ENCODE results near the gene NEK1. TPM values are rescaled to one million over a fixed set of nuclear protein-coding genes. Genes with fewer than 3 reads are reported as not detected.
A peak's percentile ranks its signal among the peaks of the same experiment; 100 is the strongest.

The NEK1 gene
- total RNA-seq, 1 experiment from 2014 or later = 18.6 TPM

DNA sequence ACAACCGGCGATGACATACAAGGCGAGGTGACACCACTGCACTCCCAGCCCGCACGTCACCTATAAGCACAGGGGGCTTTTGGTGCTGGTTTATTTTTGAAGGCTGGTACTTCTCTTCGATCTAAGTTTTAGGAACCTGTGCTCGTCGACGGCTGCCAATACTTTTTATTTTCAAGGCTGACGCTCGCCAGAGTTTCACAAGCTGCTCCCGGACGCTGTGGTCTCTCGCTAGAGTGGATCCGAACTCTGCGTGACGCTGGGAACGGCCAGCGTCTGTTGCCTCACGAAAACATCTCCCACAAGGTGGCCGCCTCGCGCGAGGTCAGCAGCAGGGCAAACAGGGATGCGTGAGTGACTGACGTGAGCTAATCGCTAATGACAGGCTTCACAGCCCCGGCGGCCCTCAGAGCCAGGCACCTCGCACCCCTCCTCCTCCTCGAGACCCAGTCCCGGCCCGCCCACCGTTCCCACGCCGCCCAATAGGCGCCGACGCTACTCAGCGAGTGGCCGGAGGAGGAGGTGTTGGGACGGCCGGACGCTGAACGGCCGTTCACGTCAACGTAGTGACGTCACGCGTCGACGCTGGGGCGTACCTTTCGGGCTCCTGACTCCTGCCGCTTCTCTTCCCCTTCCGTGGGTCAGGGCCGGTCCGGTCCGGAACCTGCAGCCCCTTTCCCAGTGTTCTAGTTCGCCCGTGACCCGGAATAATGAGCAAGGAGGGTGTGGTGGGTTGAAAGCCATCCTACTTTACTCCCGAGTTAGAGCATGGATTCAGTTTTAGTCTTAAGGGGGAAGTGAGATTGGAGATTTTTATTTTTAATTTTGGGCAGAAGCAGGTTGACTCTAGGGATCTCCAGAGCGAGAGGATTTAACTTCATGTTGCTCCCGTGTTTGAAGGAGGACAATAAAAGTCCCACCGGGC is 7.8 kb upstream of the NEK1 start, which contains the start of gene CLCN3:
TSS of gene CLCN3 (plus strand) at position 621 of the 922 bp plus-strand sequence. CDS start 15,351 bp downstream, outside the sequence.
- Histone ChIP-seq H3K4me3 (peak within 1 kb of the TSS; percentile 72), H3K9me2 (ENCODE audit: insufficient read depth) (no peaks in the 10 kb centered on the region), H3K4me1 (replicated peaks; ENCODE audit: insufficient read depth) (peaks cover 18% of the 10 kb centered on the region), H3K27me3 (ENCODE audit: insufficient read depth, low read depth) (no peaks in the 10 kb centered on the region), H3K36me3 (ENCODE audit: low read depth) (no peaks in the 10 kb centered on the region), H3K4me2 (peak within 1 kb of the TSS; percentile 96), H4K20me1 (ENCODE audit: insufficient read depth) (no peaks in the 10 kb centered on the region), H3K9me3 (ENCODE audit: insufficient read depth, low read depth) (no peaks in the 10 kb centered on the region), H3K27ac (peak within 1 kb of the TSS; percentile 85), H3F3A (ENCODE audit: insufficient read depth, low read depth) (peaks cover 5% of the 10 kb centered on the region; the same call in 1 of the 2 replicates), H3K79me2 (ENCODE audit: low read depth) (peaks cover 46% of the 10 kb centered on the region), H2AFZ (peak within 1 kb of the TSS; percentile 88)
- BruUV-seq (replicated peaks) = no TSS peak
- intact Hi-C loops (cut with micrococcal nuclease; ENCODE audit: unreplicated experiment) = loop anchor here (1.0 to 10.0 kb wide), 2 partner anchors 40 to 325 kb away; no protein-coding TSS in a partner anchor
- ChIA-PET POLR2A (ENCODE audit: unreplicated experiment) (interaction anchor here (0.6 kb wide), 3 partner anchors 15 to 610 kb away, joined by 3 to 11 read pairs (median 6); partner anchors contain the start of gene CBR4), CTCF (interaction anchor here (0.6 kb wide), 3 partner anchors 14 to 867 kb away, joined by 3 to 4 read pairs (median 3); no protein-coding TSS in a partner anchor)
- TF ChIP-seq, protein P1, sequence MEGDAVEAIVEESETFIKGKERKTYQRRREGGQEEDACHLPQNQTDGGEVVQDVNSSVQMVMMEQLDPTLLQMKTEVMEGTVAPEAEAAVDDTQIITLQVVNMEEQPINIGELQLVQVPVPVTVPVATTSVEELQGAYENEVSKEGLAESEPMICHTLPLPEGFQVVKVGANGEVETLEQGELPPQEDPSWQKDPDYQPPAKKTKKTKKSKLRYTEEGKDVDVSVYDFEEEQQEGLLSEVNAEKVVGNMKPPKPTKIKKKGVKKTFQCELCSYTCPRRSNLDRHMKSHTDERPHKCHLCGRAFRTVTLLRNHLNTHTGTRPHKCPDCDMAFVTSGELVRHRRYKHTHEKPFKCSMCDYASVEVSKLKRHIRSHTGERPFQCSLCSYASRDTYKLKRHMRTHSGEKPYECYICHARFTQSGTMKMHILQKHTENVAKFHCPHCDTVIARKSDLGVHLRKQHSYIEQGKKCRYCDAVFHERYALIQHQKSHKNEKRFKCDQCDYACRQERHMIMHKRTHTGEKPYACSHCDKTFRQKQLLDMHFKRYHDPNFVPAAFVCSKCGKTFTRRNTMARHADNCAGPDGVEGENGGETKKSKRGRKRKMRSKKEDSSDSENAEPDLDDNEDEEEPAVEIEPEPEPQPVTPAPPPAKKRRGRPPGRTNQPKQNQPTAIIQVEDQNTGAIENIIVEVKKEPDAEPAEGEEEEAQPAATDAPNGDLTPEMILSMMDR (conservative IDR thresholded peaks at IDR 0.05) = no peak
- no peak for TF ChIP-seq EZH2 (IDR thresholded peaks at IDR 0.05; ENCODE audit: low read depth)
- DNase-seq = peak; percentile 87 to 94

DNA sequence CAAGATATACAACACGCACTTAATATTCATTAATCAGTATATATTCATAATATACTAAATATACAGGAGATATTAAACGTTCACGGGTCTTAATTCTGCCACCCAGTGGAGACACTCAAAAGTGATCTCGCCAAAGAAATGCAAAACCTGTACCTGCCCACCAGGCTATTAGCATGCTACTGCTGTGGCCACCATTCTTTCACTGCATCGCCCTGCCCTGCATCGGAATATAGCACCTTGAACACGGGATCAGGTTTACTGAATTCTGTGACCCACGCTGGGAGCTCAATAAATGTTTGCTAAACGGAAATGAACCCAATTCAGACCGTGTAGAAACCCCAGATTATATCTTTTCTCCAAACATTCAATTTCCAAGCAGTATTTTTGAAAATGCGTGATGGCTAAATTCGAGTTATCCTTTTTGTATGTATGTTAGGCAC is 7.2 kb upstream of the NEK1 start:
- Histone ChIP-seq H3K9me2 (ENCODE audit: insufficient read depth) (no peaks in the 10 kb centered on the region), H2AFZ (peak overlapping the region; percentile 86), H3K4me1 (replicated peaks; ENCODE audit: insufficient read depth) (peaks cover 18% of the 10 kb centered on the region), H3K79me2 (ENCODE audit: low read depth) (peaks cover 41% of the 10 kb centered on the region), H3K27me3 (ENCODE audit: insufficient read depth, low read depth) (no peaks in the 10 kb centered on the region), H3K4me3 (peak overlapping the region; percentile 72), H3K9me3 (ENCODE audit: insufficient read depth, low read depth) (no peaks in the 10 kb centered on the region), H3F3A (ENCODE audit: insufficient read depth, low read depth) (peaks cover 5% of the 10 kb centered on the region; the same call in 1 of the 2 replicates), H3K27ac (peak overlapping the region; percentile 84), H3K36me3 (ENCODE audit: low read depth) (no peaks in the 10 kb centered on the region), H4K20me1 (ENCODE audit: insufficient read depth) (no peaks in the 10 kb centered on the region), H3K4me2 (peak overlapping the region; percentile 91)
- TF ChIP-seq, protein P1 (conservative IDR thresholded peaks at IDR 0.05) = peak; percentile 57
- TF ChIP-seq EZH2 (IDR thresholded peaks at IDR 0.05; ENCODE audit: low read depth) = no peak
- BruUV-seq (replicated peaks) = TSS peak; percentile 97
- DNase-seq = peak; percentile 58 to 71
- ChIA-PET POLR2A (ENCODE audit: unreplicated experiment) (interaction anchor here (0.6 kb wide), 1 partner anchor 609 kb away, joined by 11 read pairs; the partner anchor contains the start of gene CBR4), CTCF (interaction anchor here (0.5 to 0.7 kb wide), 3 partner anchors 31 to 867 kb away, joined by 3 to 14 read pairs (median 4); no protein-coding TSS in a partner anchor)
- intact Hi-C loops (cut with micrococcal nuclease; ENCODE audit: unreplicated experiment) = loop anchor here (10.0 kb wide), 1 partner anchor 325 kb away; no protein-coding TSS in a partner anchor

DNA sequence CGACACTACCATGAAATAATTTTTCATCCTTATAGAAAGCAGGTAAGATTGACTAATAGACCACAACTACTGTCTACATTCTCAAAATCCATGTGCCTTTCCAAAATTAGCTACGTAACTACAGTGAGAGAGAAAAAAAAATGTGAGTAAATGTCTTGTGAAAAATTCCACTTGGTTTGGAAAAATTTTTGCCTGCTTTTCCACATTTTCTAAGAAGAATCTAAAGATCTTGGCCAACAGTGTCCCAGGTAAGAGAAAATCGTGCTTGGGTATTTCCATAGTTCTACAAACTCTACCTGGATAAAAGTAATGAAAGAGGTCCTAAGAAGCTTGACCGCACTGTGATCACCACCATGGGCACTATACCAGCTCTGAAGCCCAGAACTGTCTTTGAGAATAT is 6.6 kb upstream of the NEK1 start:
- no peaks in the 10 kb centered on the region for H3K9me3 ChIP-seq (ENCODE audit: insufficient read depth, low read depth)
- ChIA-PET POLR2A (ENCODE audit: unreplicated experiment) (no interaction called here), CTCF (interaction anchor here (0.5 to 0.7 kb wide), 2 partner anchors 32 to 75 kb away, joined by 4 to 14 read pairs; no protein-coding TSS in a partner anchor)
- peak overlapping the region; percentile 72 for H3K4me3 ChIP-seq
- BruUV-seq (replicated peaks) = no TSS peak
- no peaks in the 10 kb centered on the region for H4K20me1 ChIP-seq (ENCODE audit: insufficient read depth)
- H3K27ac ChIP-seq = peak overlapping the region; percentile 84; the same call in 1 of the 2 replicates
- peak overlapping the region; percentile 70 for H2AFZ ChIP-seq
- H3K79me2 ChIP-seq (ENCODE audit: low read depth) = peaks cover 35% of the 10 kb centered on the region
- H3K36me3 ChIP-seq (ENCODE audit: low read depth) = no peaks in the 10 kb centered on the region
- peak overlapping the region; percentile 91 for H3K4me2 ChIP-seq
- peaks cover 18% of the 10 kb centered on the region for H3K4me1 ChIP-seq (replicated peaks; ENCODE audit: insufficient read depth)
- intact Hi-C loops (cut with micrococcal nuclease; ENCODE audit: unreplicated experiment) = loop anchor here (10.0 kb wide), 1 partner anchor 326 kb away; no protein-coding TSS in a partner anchor
- no peak for DNase-seq
- H3F3A ChIP-seq (ENCODE audit: insufficient read depth, low read depth) = peaks cover 5% of the 10 kb centered on the region; the same call in 1 of the 2 replicates
- no peaks in the 10 kb centered on the region for H3K9me2 ChIP-seq (ENCODE audit: insufficient read depth)
- no peaks in the 10 kb centered on the region for H3K27me3 ChIP-seq (ENCODE audit: insufficient read depth, low read depth)
- TF ChIP-seq, protein P1 (conservative IDR thresholded peaks at IDR 0.05) = no peak
- TF ChIP-seq EZH2 (IDR thresholded peaks at IDR 0.05; ENCODE audit: low read depth) = no peak

All from PC-9 (cell line).